ENCODE measurements around the gene CHMP5.

GRCh38 chr9:33294670-33295432 lies 30.0 kb downstream of the CHMP5 start:
- no peak for TF ChIP-seq CTCF (IDR thresholded peaks at IDR 0.05)
- no peak for TF ChIP-seq POLR2A (IDR thresholded peaks at IDR 0.05)

Data from thyroid gland (tissue), 4 donors.